ENCODE data around the gene AHRR. TPM values are rescaled to one million over a fixed set of nuclear protein-coding genes. Genes with fewer than 3 reads are reported as not detected.

The AHRR gene
- total and polyA plus RNA-seq, 9 of the 15 experiments (the other 6 are each of a cell fraction or from before 2014, with no cell fraction given): 0.06 to 1.6 (median 0.75) TPM; not detected in 1

DNA sequence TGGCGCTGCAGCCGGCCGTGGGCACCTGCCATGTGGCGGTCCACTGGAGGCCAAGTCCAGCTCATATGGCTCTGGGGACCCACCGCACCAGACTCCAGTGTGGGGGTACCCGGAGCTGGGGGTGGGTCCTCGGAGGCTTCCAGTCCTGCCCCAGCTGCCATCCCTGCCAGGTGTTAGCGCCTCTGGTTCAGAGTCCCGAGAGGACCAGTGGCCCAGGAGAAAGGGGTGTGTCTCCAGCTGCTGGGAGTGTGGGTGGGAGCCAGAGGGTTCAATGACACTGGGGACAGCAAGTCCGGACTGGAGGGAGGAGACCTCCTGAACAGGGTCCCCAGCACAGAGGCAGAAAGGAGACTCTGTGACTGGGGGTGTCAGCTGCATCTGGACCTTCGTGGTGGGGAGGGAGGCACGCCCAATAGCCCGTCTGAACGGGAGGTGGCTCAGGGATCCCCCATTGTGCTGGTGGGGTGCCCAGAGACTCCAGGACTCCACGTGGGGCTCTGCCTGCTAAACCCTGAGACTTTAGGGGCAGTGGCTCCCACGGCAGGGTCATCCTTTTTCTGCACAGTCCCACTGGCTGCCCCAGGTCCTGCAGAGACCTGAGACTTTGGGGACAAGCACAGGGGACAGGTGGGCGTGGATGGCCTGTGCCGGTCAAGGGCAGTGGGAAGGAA lies 2.4 kb upstream of the AHRR start:
- FAIRE-seq: no peak
- H3K4me3 ChIP-seq: no peak overlapping the region
- ATAC-seq: no peak
- in situ Hi-C loops (cut with MboI): no loop called here
- WGBS (ENCODE audit: insufficient coverage, low coverage, missing lambda C conversion rate): 40% methylated on average over 18 of the region's 18 CpGs
- DNase-seq (ENCODE audit: extremely low read depth in 1 of 4, low spot score in 3 of 4): peak in 1 of 4 experiments; percentile 12
- no peaks in the 10 kb centered on the region for H3K9me1 ChIP-seq (ENCODE audit: control insufficient read depth, insufficient read depth, low read length)
- H3K9me3 ChIP-seq (replicated peaks; ENCODE audit: control insufficient read depth, insufficient read depth, low read depth, low read length): no peaks in the 10 kb centered on the region
- H3K4me1 ChIP-seq (replicated peaks in 1 of 2; ENCODE audit: control insufficient read depth in 2 of 2, insufficient read depth in 2 of 2, low read length in 2 of 2): peaks cover 0 to 61% of the 10 kb centered on the region in 2 experiments; a peak in 2 of 5 replicates
- peaks cover 29% of the 10 kb centered on the region; the same call in 2 of the 3 replicates for H3K36me3 ChIP-seq (ENCODE audit: control insufficient read depth, insufficient read depth, low read length)
- no TSS peak for BruUV-seq (replicated peaks)
- H3K9ac ChIP-seq (ENCODE audit: insufficient read depth in 1 of 2, low read depth in 2 of 2, low read length in 2 of 2): 0 out of 4 replicates have a peak overlapping the region, but pooled peaks of 1 of the 2 experiments have one; percentile 32
- intact Hi-C loops (cut with micrococcal nuclease): no loop called here
- H3K27ac ChIP-seq (ENCODE audit: extremely low read depth, low read depth, low read length): no peak overlapping the region
- ChIA-PET CTCF (ENCODE audit: low intra/inter-chr PET ratio) (no interaction called here), POLR2A (no interaction called here)
- H2AFZ ChIP-seq (ENCODE audit: low read depth, low read length): no peak overlapping the region
- no peaks in the 10 kb centered on the region for H3K79me2 ChIP-seq (ENCODE audit: control insufficient read depth, insufficient read depth, low read length)
- no peak overlapping the region for H3K4me2 ChIP-seq (ENCODE audit: insufficient read depth, low read length)
- H4K20me1 ChIP-seq (replicated peaks; ENCODE audit: control insufficient read depth, insufficient read depth, low read length): peaks cover 16% of the 10 kb centered on the region
- TF ChIP-seq POLR2G (IDR thresholded peaks at IDR 0.05; ENCODE audit: low read depth, low read length) (0 out of 2 replicates have a peak, but pooled peaks have one; percentile 39), KDM4B (IDR thresholded peaks at IDR 0.05; ENCODE audit: borderline replicate concordance in 2 of 2, low read depth in 1 of 2) (no peak)
- peaks cover 3 to 25% of the 10 kb centered on the region in 2 experiments; a peak in 3 of 5 replicates for H3K27me3 ChIP-seq (ENCODE audit: control insufficient read depth in 2 of 2, insufficient read depth in 2 of 2, low read length in 2 of 2)

DNA sequence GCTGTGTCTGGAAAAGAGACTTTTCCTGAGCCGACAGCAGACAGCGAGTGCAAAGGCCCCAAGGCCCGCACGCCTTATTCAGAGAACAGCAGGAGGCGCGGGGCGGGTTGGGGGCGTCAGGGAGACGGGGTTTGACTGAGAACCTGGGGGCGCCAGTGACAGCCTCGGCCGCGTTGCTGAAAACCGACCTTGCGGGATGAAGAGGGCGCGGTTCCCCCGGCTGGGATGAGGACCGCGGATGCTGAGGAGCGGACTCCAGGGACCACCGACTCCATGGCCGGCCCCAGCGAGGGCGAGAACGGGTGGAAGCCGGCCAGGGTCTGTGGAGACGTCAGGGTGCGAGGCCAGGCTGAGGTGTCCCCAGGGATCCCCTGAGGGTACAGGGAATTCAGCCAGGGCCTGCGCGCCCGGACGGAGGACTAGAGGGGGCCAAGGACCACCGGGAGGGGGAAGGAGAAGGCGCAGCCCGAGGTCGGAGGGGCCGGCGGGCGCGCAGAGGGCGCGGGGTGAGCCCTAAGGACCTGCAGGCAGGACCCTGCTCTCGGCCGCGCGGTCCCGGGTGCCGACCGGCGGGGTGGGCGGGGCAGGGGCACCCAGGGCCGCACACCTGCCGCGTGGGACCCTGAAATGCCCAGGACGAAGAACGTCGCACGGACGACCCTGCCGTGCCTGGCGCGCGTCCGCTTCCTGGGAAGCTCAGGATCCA lies 837 bp upstream of the AHRR start:
- H3K4me1 ChIP-seq (replicated peaks in 1 of 2; ENCODE audit: control insufficient read depth in 2 of 2, insufficient read depth in 2 of 2, low read length in 2 of 2): peaks cover 0 to 61% of the 10 kb centered on the region in 2 experiments; a peak in 2 of 5 replicates
- H2AFZ ChIP-seq (ENCODE audit: low read depth, low read length): no peak overlapping the region
- BruUV-seq (replicated peaks): no TSS peak
- no peak overlapping the region for H3K4me3 ChIP-seq
- intact Hi-C loops (cut with micrococcal nuclease): no loop called here
- in situ Hi-C loops (cut with MboI): no loop called here
- H3K27ac ChIP-seq (ENCODE audit: extremely low read depth, low read depth, low read length): no peak overlapping the region
- no peak for DNase-seq (ENCODE audit: extremely low read depth in 1 of 4, low spot score in 3 of 4)
- peaks cover 6 to 36% of the 10 kb centered on the region in 2 experiments; a peak in 4 of 5 replicates for H3K27me3 ChIP-seq (ENCODE audit: control insufficient read depth in 2 of 2, insufficient read depth in 2 of 2, low read length in 2 of 2)
- ChIA-PET CTCF (ENCODE audit: low intra/inter-chr PET ratio) (no interaction called here), POLR2A (interaction anchor here (0.6 to 0.9 kb wide), 2 partner anchors 125 to 296 kb away, joined by 3 read pairs; no protein-coding TSS in a partner anchor)
- H3K9ac ChIP-seq (ENCODE audit: insufficient read depth in 1 of 2, low read depth in 2 of 2, low read length in 2 of 2): peak overlapping the region in 1 of 2 experiments; percentile 52; a peak in 1 of 4 replicates
- no peaks in the 10 kb centered on the region for H3K79me2 ChIP-seq (ENCODE audit: control insufficient read depth, insufficient read depth, low read length)
- no peak for ATAC-seq
- H3K9me3 ChIP-seq (replicated peaks; ENCODE audit: control insufficient read depth, insufficient read depth, low read depth, low read length): no peaks in the 10 kb centered on the region
- no peak for FAIRE-seq
- WGBS (ENCODE audit: insufficient coverage, low coverage, missing lambda C conversion rate): 82% methylated on average over 31 of the region's 65 CpGs
- H3K9me1 ChIP-seq (ENCODE audit: control insufficient read depth, insufficient read depth, low read length): no peaks in the 10 kb centered on the region
- peaks cover 14% of the 10 kb centered on the region; the same call in 1 of the 3 replicates for H3K36me3 ChIP-seq (ENCODE audit: control insufficient read depth, insufficient read depth, low read length)
- H3K4me2 ChIP-seq (ENCODE audit: insufficient read depth, low read length): peak overlapping the region; percentile 40; the same call in 1 of the 2 replicates
- peaks cover 12% of the 10 kb centered on the region; the same call in 1 of the 2 replicates for H4K20me1 ChIP-seq (replicated peaks; ENCODE audit: control insufficient read depth, insufficient read depth, low read length)
- TF ChIP-seq ZBTB33 (CRISPR knock-in tag; IDR thresholded peaks at IDR 0.05): 0 out of 2 replicates have a peak, but pooled peaks have one; percentile 15
- 0 out of 2 replicates have a peak, but pooled peaks have one; percentile 3 for TF ChIP-seq POLR2G (IDR thresholded peaks at IDR 0.05; ENCODE audit: low read depth, low read length)
- no peak for TF ChIP-seq ZBTB17 (CRISPR knock-in tag; IDR thresholded peaks at IDR 0.05)
- 0 out of 2 replicates have a peak, but pooled peaks have one; percentile 42 for TF ChIP-seq RBM14 (IDR thresholded peaks at IDR 0.05; ENCODE audit: borderline replicate concordance, insufficient read depth, low read depth, low read length)
